ENCODE data around the gene NPPC.

Gene NPPC

GRCh38 chr2:231935207-231935524 lies 9.0 kb upstream of the NPPC start:
- DNase-seq (ENCODE audit: low read depth), result no peak

DNA sequence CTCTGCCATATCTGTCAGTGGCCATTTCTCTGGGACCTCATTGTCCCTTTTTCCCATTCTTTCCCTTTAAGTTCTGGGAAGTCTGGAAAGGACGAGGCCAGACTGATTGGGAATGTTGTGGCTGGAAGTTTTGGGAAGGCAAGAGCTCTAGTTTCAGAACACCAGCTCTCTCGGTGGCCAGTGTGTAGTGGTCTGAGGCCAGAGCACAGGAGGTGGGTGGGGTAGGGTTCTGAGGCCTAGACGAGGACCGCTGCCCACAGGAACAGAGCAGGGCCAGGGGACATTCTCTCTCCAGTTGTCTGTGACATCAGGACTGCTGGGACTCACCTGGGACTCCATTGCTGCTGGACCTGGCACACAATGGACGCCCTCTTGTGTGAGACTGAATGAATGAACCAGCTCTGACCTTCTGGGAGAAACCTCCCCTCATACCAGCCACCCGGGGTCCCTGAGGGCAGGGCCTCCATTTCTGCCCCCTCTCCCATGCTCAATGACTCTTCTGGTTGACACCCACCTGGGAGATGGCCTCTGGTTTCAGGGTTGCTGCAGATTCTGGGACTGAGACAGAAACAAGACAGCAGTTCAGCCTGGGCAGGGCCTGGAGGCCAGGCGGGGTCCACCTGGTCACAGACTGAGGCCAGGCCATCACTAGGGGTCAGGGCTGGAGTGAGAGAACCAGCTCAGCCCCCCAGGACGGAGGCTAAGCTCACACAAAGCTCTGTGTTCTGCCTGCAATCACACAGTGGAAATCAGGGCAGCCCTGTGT lies 8.4 kb upstream of the NPPC start:
- no peak for DNase-seq (ENCODE audit: low read depth)

GRCh38 chr2:231933916-231934401 lies 7.8 kb upstream of the NPPC start:
- DNase-seq (ENCODE audit: low read depth), result no peak

- no peak for DNase-seq (ENCODE audit: low read depth)
Observed at GRCh38 chr2:231932985-231933915, 7.1 kb upstream of the NPPC start.

DNA sequence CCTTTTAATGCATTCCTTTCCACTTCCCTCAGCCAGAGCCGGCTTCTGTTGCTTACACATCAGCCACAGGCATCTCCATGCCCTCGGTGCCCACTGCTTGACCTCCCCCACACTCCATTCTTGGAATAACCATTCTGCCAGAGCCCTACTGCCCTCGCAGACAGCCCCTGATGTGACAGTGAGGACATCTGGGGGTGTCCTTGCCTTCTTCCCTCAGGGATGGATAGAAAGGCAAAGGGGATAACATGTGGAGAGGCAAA lies 6.4 kb upstream of the NPPC start:
- DNase-seq (ENCODE audit: low read depth), result no peak

DNA sequence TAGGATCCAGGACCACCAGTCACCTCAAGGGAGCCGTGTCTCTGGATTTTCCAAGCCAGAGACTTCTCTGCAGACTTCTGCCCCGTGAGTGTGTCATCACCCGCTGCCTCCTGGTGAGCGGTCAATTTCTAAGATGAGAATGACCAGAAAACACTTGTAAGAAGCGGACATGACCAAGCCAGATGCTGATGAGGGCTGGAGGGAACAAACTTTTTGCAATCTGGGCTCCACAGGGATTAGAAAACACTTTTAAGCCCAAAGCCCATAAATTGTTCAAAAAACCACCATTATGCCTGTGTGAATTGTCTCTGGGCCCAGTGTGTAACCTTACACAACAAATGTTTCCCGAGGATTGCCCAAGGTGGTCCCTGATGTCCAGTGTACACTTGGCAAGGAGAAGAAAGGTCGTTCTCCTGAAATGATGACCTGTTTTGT lies 5.3 kb upstream of the NPPC start:
- DNase-seq (ENCODE audit: low read depth), result no peak

GRCh38 chr2:231930593-231931281 lies 4.5 kb upstream of the NPPC start:
- no peak for DNase-seq (ENCODE audit: low read depth)

DNA sequence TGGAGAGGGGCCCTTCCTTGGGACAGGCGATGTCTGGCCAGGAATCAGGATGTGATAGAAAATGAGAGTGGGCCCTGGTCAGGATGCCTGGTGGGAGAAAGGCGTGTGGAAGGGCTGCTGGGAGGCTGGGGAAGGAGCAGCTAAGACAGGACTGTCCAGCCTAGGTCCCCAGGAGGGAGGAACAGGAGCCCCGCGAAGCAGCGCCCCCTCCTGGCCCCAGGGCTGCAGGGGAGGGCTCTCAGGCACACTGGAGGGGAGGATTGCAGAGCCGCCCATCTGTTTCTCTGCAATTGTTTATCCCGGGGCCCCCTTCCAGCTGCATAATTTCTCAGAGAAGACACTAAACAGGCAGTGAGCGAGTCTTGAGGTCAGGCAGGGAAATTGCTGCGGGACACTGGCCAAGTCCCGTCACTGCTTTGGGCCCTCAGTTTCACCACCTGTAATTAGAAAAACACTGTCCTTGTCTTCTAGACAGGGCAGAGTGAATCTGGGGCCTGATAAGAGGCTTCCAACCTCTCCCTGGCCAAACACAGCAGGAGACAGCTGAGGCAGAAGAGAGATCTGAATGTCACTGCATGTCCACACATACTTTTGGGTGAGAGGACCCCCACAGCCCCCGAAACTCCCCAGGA lies 3.9 kb upstream of the NPPC start:
- DNase-seq (ENCODE audit: low read depth), result no peak

DNA sequence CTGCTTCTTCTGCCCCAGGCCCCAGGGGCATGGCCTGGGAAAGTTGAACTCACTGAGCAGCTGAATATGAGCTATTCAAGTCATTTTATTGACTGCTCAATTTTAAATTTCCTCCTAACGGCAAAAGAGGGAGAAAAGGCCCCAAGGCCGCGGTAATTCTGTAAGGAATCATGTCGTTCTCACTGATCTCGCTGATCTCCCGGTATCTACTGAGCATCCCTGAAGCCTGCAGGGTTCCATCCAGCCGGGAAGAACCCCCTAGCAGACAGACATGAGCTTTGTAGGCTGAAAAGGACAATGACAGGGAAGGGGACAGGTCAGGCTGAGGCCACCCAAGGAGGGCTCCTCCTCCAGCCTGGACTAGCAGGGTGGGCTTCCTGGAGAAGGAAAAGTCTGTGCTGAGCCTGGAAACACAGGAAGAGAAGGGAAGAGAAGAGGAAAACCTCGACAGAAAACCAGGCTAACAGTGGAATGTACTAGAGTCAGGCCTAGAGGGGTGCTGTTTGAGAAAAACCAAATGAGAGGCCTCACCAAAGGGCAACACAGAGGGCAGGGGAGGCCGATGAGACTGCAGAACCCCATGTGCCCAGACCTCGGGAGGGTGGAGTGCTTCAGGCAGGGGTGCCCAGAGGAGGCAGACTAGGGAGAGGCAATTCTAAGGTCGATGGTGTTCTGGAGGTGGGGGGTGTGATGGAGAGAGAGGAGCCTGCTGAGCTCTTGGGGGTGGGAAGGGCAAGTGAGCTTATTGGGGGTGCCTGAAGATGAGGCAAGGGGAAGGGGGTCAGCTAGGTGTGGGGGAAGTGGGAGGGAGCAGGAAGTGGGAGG lies 2.9 kb upstream of the NPPC start:
- no peak for DNase-seq (ENCODE audit: low read depth)

GRCh38 chr2:231928481-231928880 lies 2.3 kb upstream of the NPPC start:
- DNase-seq (ENCODE audit: low read depth), result no peak

- no peak for DNase-seq (ENCODE audit: low read depth)
Observed at GRCh38 chr2:231927566-231927890, 1.3 kb upstream of the NPPC start.

DNA sequence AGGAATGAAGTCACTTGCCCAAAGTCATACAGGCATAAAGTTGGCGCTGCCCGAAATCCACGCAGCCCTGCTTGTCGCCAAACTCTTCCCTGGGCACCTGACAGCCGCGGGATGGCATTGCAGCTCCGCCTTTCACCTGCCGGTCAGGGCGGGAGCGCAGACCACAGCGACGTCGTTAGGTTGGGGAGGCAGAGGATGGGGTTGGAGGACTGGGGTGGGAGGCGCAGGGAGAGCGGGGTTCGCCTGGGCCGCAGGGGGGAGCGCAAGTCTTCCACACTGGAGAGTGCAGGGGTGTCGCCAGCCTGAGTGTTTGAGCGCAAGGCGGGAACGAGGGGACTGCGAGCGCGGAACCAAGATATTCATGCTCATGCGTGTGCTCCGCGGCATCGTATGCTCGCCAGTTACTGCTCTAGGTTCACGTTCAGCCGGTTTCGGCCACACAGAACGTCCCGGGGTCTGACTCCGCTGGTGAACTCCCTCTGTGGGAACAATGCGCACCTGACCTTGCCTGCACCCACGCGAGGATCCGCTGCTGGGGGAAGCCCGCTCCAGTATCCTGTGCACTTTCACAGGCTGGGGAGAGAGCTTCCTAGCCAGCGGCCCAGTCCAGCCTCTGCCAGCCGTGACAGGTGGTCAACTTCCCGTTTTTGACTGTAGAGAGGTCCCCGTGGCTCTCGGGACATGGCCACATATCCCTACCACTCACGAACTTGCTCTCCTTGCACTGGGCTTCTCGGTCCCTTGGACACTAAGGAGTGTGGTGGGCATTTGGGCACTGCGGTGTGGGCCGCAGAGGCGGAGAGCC lies 767 bp upstream of the NPPC start:
- DNase-seq (ENCODE audit: low read depth), result peak; percentile 27

GRCh38 chr2:231925303-231926179 lies 655 bp downstream of the NPPC start:
- peak; percentile 88 for DNase-seq (ENCODE audit: low read depth)

GRCh38 chr2:231924889-231925275 lies 1.3 kb downstream of the NPPC start:
- no peak for DNase-seq (ENCODE audit: low read depth)

DNA sequence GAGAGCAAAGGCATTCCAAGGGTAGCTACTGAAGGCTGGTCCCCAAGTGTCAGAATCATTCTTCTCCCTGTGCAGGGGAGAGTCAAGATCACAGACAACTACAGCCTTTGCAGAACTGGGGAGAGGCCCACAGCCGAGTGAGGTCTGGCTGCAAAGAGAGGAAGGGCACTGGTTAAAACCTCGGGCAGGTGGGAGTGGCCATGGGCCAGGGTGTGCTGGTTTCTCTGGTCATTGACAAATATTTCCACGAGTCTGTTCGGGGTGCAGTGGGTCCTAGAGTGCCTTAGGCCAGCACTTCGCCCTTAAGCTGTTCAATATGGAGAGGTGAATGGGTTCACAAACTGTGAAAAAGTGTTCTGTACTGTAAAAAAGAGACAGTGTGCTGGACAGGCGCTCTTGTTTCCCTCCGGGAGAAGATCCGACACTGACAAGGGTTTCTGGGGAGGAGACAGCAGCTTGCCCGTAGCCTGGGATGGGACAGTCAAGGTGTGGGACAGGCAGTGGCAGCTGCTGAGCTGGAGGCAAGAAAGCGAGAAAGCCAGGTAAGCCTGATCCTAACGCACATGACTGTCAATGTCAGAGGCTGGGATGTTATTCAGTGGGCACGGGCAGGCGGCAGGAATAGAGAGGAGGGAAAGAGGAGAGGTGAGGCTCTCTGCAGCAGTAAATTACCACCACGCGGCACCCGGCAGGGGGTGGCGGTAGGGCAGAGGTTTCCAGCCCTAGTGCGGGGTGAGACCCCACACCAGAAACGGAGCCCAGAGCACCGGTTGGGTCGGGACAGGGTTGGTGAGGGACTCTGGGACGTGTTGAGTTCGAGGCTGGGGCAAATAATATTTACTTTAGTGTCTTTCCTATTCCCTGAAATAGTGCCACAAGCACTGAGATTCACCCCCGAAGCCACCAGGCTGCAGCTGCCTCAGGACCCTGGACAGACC lies 2.0 kb downstream of the NPPC start:
- no peak for DNase-seq (ENCODE audit: low read depth)

- no peak for DNase-seq (ENCODE audit: low read depth)
Observed at GRCh38 chr2:231923010-231923344, 3.2 kb downstream of the NPPC start.

DNA sequence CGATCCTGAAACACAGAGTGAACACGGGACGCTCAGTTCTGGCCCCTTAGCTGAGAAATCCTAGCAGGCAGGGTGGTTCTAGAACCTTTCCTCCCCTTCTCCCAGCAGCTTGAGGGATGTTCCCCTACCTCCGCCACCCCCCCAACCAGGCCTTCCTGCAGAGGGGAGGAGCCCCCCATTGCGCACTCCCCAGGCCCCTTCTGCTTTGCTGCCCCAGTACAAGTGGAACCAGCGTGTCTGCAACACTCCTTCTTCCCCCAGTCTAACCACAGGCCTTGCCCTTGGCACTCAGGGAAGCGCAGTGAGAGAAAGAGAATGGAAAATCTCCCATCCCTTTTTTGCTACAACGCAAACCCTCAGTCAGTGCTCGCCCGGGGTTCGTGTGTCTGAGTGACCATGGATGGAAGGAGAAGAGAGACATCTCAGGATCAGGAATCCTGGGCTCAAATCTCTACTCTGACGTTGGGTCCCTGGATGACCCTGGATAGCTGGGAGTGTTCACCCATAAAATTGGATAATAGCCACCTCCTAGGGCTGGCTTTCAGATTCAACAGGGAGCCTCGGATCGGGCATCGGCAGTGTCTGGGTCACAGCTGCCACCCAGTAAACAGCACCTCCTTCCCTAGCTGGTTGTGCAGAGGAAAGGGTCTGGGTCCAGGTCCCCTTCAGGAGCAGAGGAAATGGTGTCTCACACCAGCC lies 3.7 kb downstream of the NPPC start:
- no peak for DNase-seq (ENCODE audit: low read depth)

GRCh38 chr2:231920795-231921194 lies 5.4 kb downstream of the NPPC start:
- no peak for DNase-seq (ENCODE audit: low read depth)

Data from iris pigment epithelial cell (primary cell).